Tibial nerve (tissue), 4 donors: ENCODE results near the gene GLIPR1. TPM values are rescaled to one million over a fixed set of nuclear protein-coding genes. Genes with fewer than 3 reads are reported as not detected.

Experiments used
- DNase-seq, 2 donors: peaks; one replicate each; pipeline ENCODE4 v3.0.0-alpha.2; 2019; ENCODE audit warnings: low spot score in 2 of 2
- H3K27ac ChIP-seq, 4 donors: fragments of 200-600 bp; sonication (generic) in 3 of 4; one replicate each; pipeline ENCODE4 v1.5.1; 2017 to 2019; ENCODE audit warnings: mild to moderate bottlenecking in 1 of 4
- H3K27me3 ChIP-seq, 2 donors: fragments of 200-600 bp; sonication (generic) in 1 of 2; one replicate each; pipeline versions ENCODE4 v1.5.1 to v1.6.0; 2017 to 2019
- H3K36me3 ChIP-seq, 3 donors: fragments of 200-600 bp; sonication (generic); one replicate each; pipeline ENCODE4 v1.5.1; 2018 to 2019
- H3K4me1 ChIP-seq, 4 donors: fragments of 200-600 bp; sonication (generic) in 3 of 4; one replicate each; pipeline ENCODE4 v1.5.1; 2017 to 2019
- H3K4me3 ChIP-seq, 4 donors: fragments of 200-600 bp; sonication (generic) in 3 of 4; one replicate each; pipeline ENCODE4 v1.5.1; 2017 to 2019; ENCODE audit warnings: mild to moderate bottlenecking in 1 of 4, moderate library complexity in 1 of 4
- H3K9me3 ChIP-seq, 4 donors: fragments of 200-600 bp; sonication (generic) in 3 of 4; one replicate each; pipeline ENCODE4 v1.5.1; 2017 to 2019
- EP300 ChIP-seq, 2 donors: sonication (generic); formaldehyde crosslinking; IDR thresholded peaks; one replicate each; pipeline ENCODE4 v1.6.1; 2017; ENCODE audit warnings: antibody characterized with exemption in 2 of 2, mild to moderate bottlenecking in 1 of 2
- POLR2A ChIP-seq, 2 donors: fragments of 450-650 bp; IDR thresholded peaks; one replicate each; pipeline ENCODE4 v1.6.1; 2017; ENCODE audit warnings: antibody characterized with exemption in 2 of 2, mild to moderate bottlenecking in 2 of 2, moderate library complexity in 2 of 2
- WGBS, 2 donors: methylation state at CpG; one replicate each; pipeline ENCODE4 v1.1.5; 2018; 5-methylcytosine and 5-hydroxymethylcytosine counted together
- total RNA-seq, 4 donors: library from RNA; depleted of rRNA; stranded (reverse); fragments of >200 nt; gene quantifications; one replicate each; pipeline ENCODE4 v1.1.0, GENCODE V29; 2016
- TF ChIP-seq, protein P1 (sequence below), 5 experiments: fragments of 200-600 bp in 3 of 5; fragments of 450-650 bp in 2 of 5; sonication (generic) in 3 of 5; IDR thresholded peaks; one replicate each; pipeline ENCODE4 v1.5.1; 2016 to 2019; ENCODE audit warnings: antibody characterized with exemption in 5 of 5, mild to moderate bottlenecking in 3 of 5, moderate library complexity in 2 of 5

GLIPR1 gene
- total RNA-seq, 4 donors from 2014 or later, result 4.7 to 12.3 (median 6.5) TPM

DNA sequence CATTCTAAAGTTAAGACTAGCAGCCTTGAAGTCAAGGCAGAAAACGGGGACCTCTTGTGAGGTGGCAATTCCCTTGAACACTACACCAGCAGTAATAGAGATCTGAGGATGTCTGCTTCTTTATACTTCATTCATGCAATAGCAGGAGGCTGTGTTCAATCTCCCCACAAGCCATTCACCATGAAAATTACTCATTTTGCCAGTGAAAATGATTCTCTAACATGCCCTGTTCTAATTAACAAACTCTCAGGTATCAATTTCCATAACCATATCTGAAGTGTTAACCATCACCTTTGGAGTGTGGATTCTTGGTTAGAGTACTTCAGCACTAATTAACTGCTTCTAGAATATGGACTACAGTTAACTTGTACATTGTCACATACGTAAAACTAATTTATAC is 3.4 kb upstream of the GLIPR1 start:
- Histone ChIP-seq H3K27me3 (no peaks in the 10 kb centered on the region), H3K36me3 (no peaks in the 10 kb centered on the region), H3K4me1 (peaks cover 0 to 15% (median 7%) of the 10 kb centered on the region in 4 donors), H3K4me3 (no peak overlapping the region), H3K9me3 (no peaks in the 10 kb centered on the region), H3K27ac (no peak overlapping the region)
- DNase-seq, result no peak
- WGBS, 2 donors, result 80 to 88% methylated on average over 2 of the region's 2 CpGs
- no peak for TF ChIP-seq EP300 (IDR thresholded peaks at IDR 0.05)
- no peak for TF ChIP-seq POLR2A (IDR thresholded peaks at IDR 0.05)
- TF ChIP-seq, protein P1, sequence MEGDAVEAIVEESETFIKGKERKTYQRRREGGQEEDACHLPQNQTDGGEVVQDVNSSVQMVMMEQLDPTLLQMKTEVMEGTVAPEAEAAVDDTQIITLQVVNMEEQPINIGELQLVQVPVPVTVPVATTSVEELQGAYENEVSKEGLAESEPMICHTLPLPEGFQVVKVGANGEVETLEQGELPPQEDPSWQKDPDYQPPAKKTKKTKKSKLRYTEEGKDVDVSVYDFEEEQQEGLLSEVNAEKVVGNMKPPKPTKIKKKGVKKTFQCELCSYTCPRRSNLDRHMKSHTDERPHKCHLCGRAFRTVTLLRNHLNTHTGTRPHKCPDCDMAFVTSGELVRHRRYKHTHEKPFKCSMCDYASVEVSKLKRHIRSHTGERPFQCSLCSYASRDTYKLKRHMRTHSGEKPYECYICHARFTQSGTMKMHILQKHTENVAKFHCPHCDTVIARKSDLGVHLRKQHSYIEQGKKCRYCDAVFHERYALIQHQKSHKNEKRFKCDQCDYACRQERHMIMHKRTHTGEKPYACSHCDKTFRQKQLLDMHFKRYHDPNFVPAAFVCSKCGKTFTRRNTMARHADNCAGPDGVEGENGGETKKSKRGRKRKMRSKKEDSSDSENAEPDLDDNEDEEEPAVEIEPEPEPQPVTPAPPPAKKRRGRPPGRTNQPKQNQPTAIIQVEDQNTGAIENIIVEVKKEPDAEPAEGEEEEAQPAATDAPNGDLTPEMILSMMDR (IDR thresholded peaks at IDR 0.05), result no peak

GRCh38 chr12:75478116-75478794 is 2.3 kb upstream of the GLIPR1 start:
- peak overlapping the region in 3 of 4 donors; percentile 7 to 69 (median 39) for H3K27ac ChIP-seq

DNA sequence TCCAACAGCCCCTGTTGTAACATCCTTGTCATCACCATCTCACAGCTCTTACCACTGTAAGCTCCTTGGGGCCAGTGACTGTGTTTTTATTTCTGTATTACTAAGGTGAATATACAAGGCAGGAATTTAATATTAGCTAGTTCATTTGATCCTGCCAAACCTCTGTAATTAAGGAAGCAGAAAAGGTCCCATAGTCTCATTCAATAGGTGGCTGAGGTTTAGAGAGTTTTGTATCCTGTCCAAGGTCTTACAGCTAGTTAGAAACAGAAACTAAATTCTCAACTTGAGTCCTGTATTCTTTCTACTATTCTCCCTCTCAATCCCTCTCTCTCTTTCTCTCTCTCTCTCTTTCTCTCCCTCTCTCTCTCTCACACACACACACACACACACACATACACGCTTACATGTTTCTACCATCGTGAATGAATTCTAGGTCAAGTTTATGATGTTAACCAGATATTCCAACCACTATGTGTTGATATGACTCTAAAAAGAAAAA is 543 bp upstream of the GLIPR1 start:
- no peaks in the 10 kb centered on the region for H3K9me3 ChIP-seq
- peaks cover 0 to 15% (median 5%) of the 10 kb centered on the region in 4 donors for H3K4me1 ChIP-seq
- H3K27ac ChIP-seq, result peak overlapping the region; percentile 21 to 79 (median 72)
- no peaks in the 10 kb centered on the region for H3K36me3 ChIP-seq
- H3K27me3 ChIP-seq, result no peaks in the 10 kb centered on the region
- TF ChIP-seq, protein P1 (IDR thresholded peaks at IDR 0.05), result peak in 1 of 5 experiments; percentile 8
- TF ChIP-seq POLR2A (IDR thresholded peaks at IDR 0.05), result no peak
- peak overlapping the region; percentile 30 to 48 (median 40) for H3K4me3 ChIP-seq
- WGBS, 2 donors, result 7 to 11% methylated on average over 2 of the region's 2 CpGs
- no peak for DNase-seq

More at GRCh38 chr12:75478116-75478794, 2.3 kb upstream of the GLIPR1 start:
- 59 to 62% methylated on average over 5 of the region's 5 CpGs for WGBS, 2 donors
- Histone ChIP-seq H3K4me1 (peaks cover 0 to 15% (median 5%) of the 10 kb centered on the region in 4 donors), H3K27me3 (no peaks in the 10 kb centered on the region), H3K4me3 (no peak overlapping the region), H3K36me3 (no peaks in the 10 kb centered on the region), H3K9me3 (no peaks in the 10 kb centered on the region)
- TF ChIP-seq EP300 (IDR thresholded peaks at IDR 0.05), result peak in 1 of 2 donors; percentile 54
- TF ChIP-seq, protein P1 (IDR thresholded peaks at IDR 0.05), result no peak
- DNase-seq, result no peak

DNA sequence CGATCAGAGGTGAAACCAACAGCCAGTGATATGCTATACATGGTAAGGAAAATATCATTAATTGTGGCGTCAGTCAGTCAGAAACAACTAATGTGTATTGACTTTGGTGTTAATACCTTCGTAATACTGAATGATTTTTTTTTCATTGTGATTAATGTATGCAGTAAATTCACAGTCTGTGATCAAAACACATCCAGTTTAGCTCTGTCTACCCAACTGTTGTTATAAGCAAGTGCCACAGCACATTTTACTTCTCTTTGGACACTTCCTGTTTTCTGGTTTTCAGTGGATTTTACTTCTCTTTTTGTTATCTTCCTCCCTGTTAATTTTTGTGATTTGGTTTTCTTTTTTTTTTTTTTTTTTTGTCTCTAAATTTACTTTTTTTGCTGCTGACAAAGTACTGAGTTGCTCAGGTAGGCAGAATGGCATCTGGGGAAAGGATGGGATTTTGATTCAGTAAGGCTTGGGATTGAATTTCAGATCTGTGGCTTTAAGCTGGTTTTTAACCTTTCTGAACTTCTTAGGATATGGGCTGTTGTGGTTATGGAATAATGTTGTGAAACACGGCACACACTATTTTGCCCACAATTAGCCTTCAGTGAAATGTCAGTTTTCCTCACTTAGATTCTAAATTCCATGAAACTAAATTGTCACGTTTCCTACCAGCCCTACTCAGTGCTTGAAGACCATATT is 604 bp downstream of the GLIPR1 start:
- 28 to 34% methylated on average over 5 of the region's 5 CpGs for WGBS, 2 donors
- TF ChIP-seq POLR2A (IDR thresholded peaks at IDR 0.05) (no peak), EP300 (IDR thresholded peaks at IDR 0.05) (no peak)
- TF ChIP-seq, protein P1 (IDR thresholded peaks at IDR 0.05), result no peak
- Histone ChIP-seq H3K36me3 (no peaks in the 10 kb centered on the region), H3K27me3 (no peaks in the 10 kb centered on the region), H3K9me3 (no peaks in the 10 kb centered on the region), H3K4me3 (peak overlapping the region; percentile 30 to 48 (median 40)), H3K27ac (peak overlapping the region; percentile 21 to 79 (median 72)), H3K4me1 (peaks cover 0 to 15% (median 5%) of the 10 kb centered on the region in 4 donors)
- DNase-seq, result no peak

GRCh38 chr12:75481774-75482173 is 1.2 kb downstream of the GLIPR1 start:
- whole genome bisulfite sequencing, 2 donors, result 70 to 90% methylated on average over 4 of the region's 4 CpGs

More at GRCh38 chr12:75481774-75482173, 1.2 kb downstream of the GLIPR1 start:
- H3K27ac ChIP-seq, result peak overlapping the region in 3 of 4 donors; percentile 69 to 79 (median 74)
- TF ChIP-seq POLR2A (IDR thresholded peaks at IDR 0.05) (no peak), EP300 (IDR thresholded peaks at IDR 0.05) (no peak)
- TF ChIP-seq, protein P1 (IDR thresholded peaks at IDR 0.05), result no peak
- peak overlapping the region; percentile 10 to 48 (median 30) for H3K4me3 ChIP-seq
- H3K9me3 ChIP-seq, result no peaks in the 10 kb centered on the region
- H3K36me3 ChIP-seq, result no peaks in the 10 kb centered on the region
- H3K4me1 ChIP-seq, result peaks cover 0 to 15% (median 5%) of the 10 kb centered on the region in 4 donors
- DNase-seq, result no peak
- H3K27me3 ChIP-seq, result no peaks in the 10 kb centered on the region
